Calu3 (cell line): ENCODE data around the gene IRF1. TPM values are rescaled to one million over a fixed set of nuclear protein-coding genes. Genes with fewer than 3 reads are reported as not detected.

Source experiments
- BruUV-seq: library from RNA; stranded (reverse); fragments of 400-500 nt; replicated peaks from 2 replicates; lab custom pipeline; 2021; lab: Mats Ljungman, UMichigan
- CTCF ChIA-PET: fragments of 300-600 bp; sonication (Branson Sonifier 250); formaldehyde crosslinking; loops from one replicate; lab custom pipeline; 2022; ENCODE audit warnings: antibody characterized with exemption; lab: Charles Lee
- DNase-seq: peaks from one replicate; pipeline ENCODE4 v3.0.0; 2022
- H3K27ac Mint-ChIP-seq: one replicate; pipeline ENCODE4 v1.8.0; 2022; ENCODE audit warnings: mixed read lengths; ENCODE audit not compliant: unreplicated experiment
- H3K27me3 Mint-ChIP-seq: one replicate; pipeline ENCODE4 v1.8.0; 2022; ENCODE audit warnings: mixed read lengths; ENCODE audit not compliant: unreplicated experiment
- H3K36me3 Mint-ChIP-seq: one replicate; pipeline ENCODE4 v1.8.0; 2022; ENCODE audit warnings: mild to moderate bottlenecking, moderate library complexity, mixed read lengths; ENCODE audit not compliant: insufficient read depth, unreplicated experiment
- H3K4me1 Mint-ChIP-seq: one replicate; pipeline ENCODE4 v1.8.0; 2022; ENCODE audit warnings: mild to moderate bottlenecking, low read depth, mixed read lengths; ENCODE audit not compliant: unreplicated experiment
- H3K4me3 Mint-ChIP-seq: one replicate; pipeline ENCODE4 v1.8.0; 2022; ENCODE audit warnings: mild to moderate bottlenecking, low read depth, moderate library complexity, mixed read lengths; ENCODE audit not compliant: unreplicated experiment
- H3K9me3 Mint-ChIP-seq: one replicate; pipeline ENCODE4 v1.8.0; 2022; ENCODE audit warnings: low read depth, mixed read lengths; ENCODE audit not compliant: unreplicated experiment
- intact Hi-C: fragments of 100-400 bp; cut with micrococcal nuclease; formaldehyde crosslinking; loops from one replicate; pipeline ENCODE4 v1.10.0; 2022; ENCODE audit not compliant: unreplicated experiment
- total RNA-seq: library from RNA; stranded (reverse); gene quantifications from 2 replicates; pipeline ENCODE4 v1.2.3, GENCODE V29; 2022
- TF ChIP-seq, protein P1 (sequence below): fragments of 200-600 bp; IDR thresholded peaks from one replicate; pipeline ENCODE4 v1.8.0; 2022; ENCODE audit warnings: antibody characterized with exemption; ENCODE audit not compliant: unreplicated experiment

Gene IRF1
- total RNA-seq, 1 experiment from 2014 or later: 64.0 TPM

DNA sequence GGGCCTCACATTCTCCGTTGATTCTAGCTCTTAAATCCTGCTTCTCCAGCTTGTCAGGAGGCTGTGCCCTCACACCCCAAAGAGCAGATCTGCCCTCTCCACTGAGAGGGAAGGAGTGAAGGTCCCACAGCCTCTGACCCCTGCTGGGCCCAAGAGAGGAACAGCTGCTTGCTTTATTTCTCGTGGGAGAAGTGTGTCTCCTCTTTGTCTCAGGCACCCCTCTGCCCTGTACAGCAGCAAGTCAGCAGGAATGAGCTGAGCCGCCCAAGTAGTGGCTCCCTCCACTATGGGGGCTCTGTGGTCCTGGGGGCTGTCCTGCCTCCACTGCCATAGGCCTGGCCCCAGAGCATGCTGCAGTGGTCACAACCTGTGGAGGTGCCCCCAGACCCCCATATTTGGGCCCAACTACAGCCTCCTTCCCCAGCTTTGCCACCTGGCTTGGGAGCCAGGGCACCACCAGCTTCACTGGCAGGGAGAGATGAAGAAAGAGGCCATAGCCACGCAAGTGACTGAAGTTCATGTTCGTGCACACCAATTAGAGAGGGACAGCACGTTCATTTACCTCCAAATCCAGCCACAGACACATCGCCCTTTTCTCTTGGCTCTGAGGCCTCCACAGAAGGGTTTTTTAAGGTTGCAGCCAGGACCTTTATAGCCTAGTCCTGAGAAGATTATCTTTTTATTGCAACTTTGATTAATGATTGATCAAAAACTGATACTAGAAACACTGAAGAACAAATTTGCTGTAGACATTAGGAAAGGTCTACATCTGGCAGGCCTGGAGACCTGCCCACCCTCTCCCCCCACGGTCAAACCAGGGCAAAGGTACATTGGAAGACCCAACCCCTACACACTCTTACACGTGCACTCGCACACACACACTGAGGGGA, 27.5 kb downstream of the IRF1 start:
- intact Hi-C loops: no loop called here
- Mint-ChIP-seq H3K4me3 (no peak overlapping the region), H3K9me3 (no peaks in the 10 kb centered on the region), H3K36me3 (peaks cover 6% of the 10 kb centered on the region), H3K27ac (no peak overlapping the region), H3K27me3 (no peaks in the 10 kb centered on the region), H3K4me1 (peaks cover 72% of the 10 kb centered on the region)
- TF ChIP-seq, protein P1, sequence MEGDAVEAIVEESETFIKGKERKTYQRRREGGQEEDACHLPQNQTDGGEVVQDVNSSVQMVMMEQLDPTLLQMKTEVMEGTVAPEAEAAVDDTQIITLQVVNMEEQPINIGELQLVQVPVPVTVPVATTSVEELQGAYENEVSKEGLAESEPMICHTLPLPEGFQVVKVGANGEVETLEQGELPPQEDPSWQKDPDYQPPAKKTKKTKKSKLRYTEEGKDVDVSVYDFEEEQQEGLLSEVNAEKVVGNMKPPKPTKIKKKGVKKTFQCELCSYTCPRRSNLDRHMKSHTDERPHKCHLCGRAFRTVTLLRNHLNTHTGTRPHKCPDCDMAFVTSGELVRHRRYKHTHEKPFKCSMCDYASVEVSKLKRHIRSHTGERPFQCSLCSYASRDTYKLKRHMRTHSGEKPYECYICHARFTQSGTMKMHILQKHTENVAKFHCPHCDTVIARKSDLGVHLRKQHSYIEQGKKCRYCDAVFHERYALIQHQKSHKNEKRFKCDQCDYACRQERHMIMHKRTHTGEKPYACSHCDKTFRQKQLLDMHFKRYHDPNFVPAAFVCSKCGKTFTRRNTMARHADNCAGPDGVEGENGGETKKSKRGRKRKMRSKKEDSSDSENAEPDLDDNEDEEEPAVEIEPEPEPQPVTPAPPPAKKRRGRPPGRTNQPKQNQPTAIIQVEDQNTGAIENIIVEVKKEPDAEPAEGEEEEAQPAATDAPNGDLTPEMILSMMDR: no peak
- DNase-seq: no peak
- CTCF ChIA-PET: interaction anchor here (0.6 to 1.2 kb wide), 3 partner anchors 10 to 468 kb away, joined by 3 to 5 read pairs (median 4); partner anchors contain the start of gene IRF1
- no TSS peak for BruUV-seq

DNA sequence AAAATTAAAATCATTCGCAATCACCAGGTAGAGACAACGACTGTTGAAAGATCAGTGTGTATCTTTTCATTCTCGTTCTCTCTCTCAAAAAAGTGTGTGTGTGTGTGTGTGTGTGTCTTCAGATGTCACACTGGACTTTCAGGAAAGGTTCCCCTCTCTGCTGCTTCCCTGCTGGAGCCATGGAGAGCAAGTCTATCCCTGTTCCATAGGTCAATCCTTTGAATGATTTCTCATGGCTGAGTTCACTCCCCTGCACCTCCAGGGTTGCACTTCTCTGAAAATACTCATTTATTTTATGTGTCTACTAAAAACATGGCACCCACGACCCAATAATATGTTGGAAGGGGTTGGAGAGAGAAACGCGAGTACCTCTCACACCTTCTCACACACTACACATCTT, 28.2 kb downstream of the IRF1 start:
- Mint-ChIP-seq H3K4me1 (peaks cover 68% of the 10 kb centered on the region), H3K36me3 (peaks cover 6% of the 10 kb centered on the region), H3K27me3 (no peaks in the 10 kb centered on the region), H3K27ac (no peak overlapping the region), H3K4me3 (no peak overlapping the region), H3K9me3 (no peaks in the 10 kb centered on the region)
- BruUV-seq: no TSS peak
- CTCF ChIA-PET: interaction anchor here (0.6 to 1.2 kb wide), 2 partner anchors 11 to 28 kb away, joined by 3 to 4 read pairs; partner anchors contain the start of gene IRF1
- no peak for DNase-seq
- TF ChIP-seq, protein P1: no peak
- intact Hi-C loops: no loop called here

DNA sequence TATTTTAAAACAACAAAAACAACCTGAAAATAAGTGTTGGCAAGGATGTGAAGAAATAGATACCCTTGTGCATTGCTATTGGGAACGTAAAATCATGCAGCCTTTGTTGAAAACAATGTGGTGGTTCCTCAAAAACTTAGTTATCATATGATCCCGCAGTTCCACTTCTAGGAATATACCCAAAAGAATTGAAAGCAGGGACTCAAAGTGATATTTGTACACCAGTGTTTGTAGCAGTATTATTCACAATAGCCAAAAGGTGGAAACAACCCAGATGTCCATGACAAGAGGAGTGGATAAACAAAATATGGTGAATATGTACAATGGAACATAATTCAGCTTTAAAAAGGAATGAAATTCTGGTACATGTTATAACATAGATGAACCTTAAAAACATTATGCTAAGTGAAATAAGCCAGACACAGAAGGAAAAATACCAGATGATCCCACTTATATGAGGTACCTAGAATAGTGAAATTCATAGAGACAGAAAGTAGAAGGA, 29.0 kb downstream of the IRF1 start:
- peaks cover 64% of the 10 kb centered on the region for H3K4me1 Mint-ChIP-seq
- peaks cover 6% of the 10 kb centered on the region for H3K36me3 Mint-ChIP-seq
- no peak for DNase-seq
- no peak overlapping the region for H3K27ac Mint-ChIP-seq
- BruUV-seq: no TSS peak
- no peaks in the 10 kb centered on the region for H3K27me3 Mint-ChIP-seq
- H3K4me3 Mint-ChIP-seq: no peak overlapping the region
- intact Hi-C loops: no loop called here
- H3K9me3 Mint-ChIP-seq: no peaks in the 10 kb centered on the region
- TF ChIP-seq, protein P1: no peak
- CTCF ChIA-PET: no interaction called here

DNA sequence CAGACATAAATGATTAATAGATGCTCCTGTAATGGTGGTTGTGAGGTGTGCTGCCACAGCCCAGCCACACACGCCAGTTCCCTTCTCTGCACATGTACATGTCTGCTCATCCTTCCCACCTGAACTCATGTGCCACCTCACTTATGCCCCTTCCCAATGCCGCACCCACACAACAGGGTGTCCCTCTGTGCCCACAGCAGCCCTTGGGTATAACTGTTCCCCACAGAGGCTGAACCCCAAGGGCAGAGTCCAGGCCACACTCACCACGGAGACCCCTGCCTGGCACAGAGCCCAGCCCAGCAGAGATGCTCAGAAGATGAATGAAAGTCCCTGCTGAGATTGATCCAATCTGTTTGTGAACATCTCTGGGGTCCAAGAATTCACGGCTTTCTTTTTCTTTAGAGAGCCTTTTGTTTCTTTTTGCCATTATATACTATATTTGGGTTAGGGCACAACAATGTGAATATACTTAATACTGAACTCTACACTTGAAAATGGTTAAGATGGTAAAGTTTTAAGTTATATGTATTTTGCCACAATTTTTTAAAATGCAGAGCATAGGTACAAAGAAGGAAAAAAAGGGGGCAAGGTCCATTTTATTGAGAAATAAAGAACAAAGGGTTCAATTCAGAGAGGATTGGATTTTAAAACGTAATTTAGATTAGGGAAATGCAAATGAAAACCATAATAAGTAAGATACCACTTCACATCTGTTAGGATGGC, 29.6 kb downstream of the IRF1 start:
- Mint-ChIP-seq H3K9me3 (no peaks in the 10 kb centered on the region), H3K4me3 (no peak overlapping the region), H3K4me1 (peaks cover 64% of the 10 kb centered on the region), H3K36me3 (peaks cover 6% of the 10 kb centered on the region), H3K27me3 (no peaks in the 10 kb centered on the region), H3K27ac (peak overlapping the region; percentile 12)
- CTCF ChIA-PET: no interaction called here
- BruUV-seq: no TSS peak
- DNase-seq: no peak
- TF ChIP-seq, protein P1: no peak
- intact Hi-C loops: no loop called here
